Measurements from ENCODE around the gene DMTF1.
"Not testable (repeated sequence)": the region's sequence is repeated elsewhere in the genome, so short reads cannot be mapped to it uniquely, and the experiment has no call there.

DMTF1 gene

DNA sequence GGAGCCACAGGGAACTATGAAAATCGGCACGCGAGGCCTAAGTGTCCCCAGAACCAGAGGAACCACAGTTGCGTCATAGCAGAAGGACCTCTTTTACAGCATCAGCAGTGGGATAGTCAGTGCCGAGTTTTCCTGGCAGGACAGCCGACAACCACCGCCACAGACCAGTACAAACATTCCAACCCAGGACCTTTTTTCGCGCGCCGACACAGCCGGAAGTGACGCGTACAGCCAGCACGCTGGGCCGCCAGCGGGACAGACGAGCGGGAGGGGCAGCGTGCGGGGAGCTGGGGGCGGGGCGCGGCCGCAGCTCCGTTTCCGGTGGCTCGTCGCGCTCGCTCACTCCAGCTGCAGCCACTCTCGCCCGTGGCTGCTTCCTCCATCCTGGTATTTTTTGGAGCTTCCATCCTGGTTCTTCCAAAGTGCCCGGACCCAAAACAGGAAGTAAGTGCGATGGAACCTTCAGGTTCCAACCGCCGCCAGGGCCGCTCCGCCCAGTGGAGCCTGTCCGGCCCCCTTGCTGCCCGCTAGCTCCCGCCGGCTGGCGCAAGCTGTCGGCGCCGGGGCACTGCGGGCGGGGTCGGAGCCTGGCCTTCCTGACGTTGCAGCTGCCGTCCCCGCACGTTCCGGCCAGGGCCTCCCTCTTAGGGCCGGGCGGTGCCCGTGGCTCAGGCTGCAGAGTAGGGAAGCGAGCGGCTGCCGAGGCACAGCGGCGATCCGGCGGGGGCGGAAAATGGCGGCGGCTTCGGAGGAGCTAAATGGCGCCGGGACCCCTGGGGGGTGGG, at the start of gene DMTF1:
Gene DMTF1 (plus strand): TSS at position 342 of the 785 bp plus-strand sequence. CDS start 12,489 bp downstream, outside the sequence.
- DNase-seq = peak; percentile 86

GRCh38 chr7:87105401-87105800, 46.9 kb upstream of the DMTF1 start:
- no peak for DNase-seq

GRCh38 chr7:87106974-87107612, 45.2 kb upstream of the DMTF1 start:
- no peak for DNase-seq

- DNase-seq = no peak
Observed at GRCh38 chr7:87107949-87108776, 44.1 kb upstream of the DMTF1 start.

DNA sequence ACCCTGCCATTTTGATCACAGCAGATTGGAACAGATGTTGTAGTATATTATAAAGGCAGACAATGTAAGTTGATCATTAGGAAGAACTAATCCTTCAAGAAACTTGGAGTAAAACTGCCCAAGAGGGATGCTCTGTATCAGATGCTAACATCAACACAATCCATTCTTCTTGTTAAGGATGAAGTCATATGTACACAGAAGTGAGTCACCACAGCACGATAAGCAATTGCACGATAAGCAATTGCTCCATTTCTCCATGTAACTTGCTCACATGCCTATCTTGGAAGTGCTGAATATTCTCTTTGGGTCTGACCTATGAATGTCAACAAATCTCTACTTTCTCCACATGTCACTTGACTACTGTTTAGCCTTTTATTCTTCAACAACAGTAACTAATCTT, 41.5 kb upstream of the DMTF1 start:
- DNase-seq = no peak

DNA sequence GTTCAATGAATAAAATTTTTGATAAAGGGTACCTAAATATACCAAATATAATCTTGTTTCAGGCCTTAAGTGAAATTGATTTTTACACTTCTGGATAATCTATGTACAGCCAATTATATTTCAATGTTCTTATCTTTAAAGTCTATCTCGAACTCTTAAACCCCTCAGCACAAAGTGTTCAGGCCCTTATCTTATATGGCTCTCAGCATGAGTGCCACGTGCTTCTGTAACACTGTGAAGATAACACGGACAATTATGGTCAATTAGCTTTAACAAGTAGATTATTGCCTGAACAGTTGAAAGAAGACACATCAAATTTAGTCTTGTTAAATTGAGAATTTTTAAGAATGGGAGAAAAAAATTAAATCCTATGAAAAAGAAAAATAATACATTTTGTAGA, 40.4 kb upstream of the DMTF1 start:
- no peak for DNase-seq

DNA sequence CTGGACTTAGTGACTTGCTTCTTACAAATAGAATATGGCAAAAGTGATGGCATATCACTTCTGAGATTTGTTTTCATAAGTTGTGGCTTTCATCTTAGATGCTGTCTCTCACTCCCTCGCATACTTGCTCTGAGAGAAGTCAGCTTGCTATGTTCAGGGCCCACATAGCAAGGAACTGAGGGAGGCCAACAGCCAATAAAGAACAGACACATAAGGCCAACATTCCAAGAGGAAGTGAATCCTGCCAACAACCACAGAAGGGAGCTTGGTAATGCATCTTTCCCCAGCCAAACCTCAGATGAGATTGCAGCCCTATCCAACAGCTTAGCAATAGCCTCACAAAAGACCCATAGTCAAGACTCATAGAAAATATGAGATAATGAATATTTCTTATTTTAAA, 39.2 kb upstream of the DMTF1 start:
- DNase-seq = no peak

DNA sequence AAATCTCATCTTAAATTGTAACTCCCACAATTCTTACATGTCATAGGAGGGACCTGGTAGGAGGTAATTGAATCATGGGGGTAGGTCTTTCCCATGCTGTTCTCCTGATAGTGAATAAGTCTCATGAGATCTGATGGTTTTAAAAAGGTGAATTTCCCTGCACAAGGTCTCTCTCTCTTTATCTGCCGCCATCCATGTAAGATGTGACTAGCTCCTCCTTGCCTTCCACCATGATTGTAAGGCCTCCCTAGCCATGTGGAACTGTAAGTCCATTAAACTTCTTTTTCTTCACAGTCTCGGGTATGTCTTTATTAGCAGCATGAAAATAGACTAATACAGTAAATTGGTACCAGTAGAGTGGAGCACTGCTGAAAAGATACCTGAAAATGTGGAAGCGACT, 38.3 kb upstream of the DMTF1 start:
- DNase-seq = not testable (repeated sequence)

DNA sequence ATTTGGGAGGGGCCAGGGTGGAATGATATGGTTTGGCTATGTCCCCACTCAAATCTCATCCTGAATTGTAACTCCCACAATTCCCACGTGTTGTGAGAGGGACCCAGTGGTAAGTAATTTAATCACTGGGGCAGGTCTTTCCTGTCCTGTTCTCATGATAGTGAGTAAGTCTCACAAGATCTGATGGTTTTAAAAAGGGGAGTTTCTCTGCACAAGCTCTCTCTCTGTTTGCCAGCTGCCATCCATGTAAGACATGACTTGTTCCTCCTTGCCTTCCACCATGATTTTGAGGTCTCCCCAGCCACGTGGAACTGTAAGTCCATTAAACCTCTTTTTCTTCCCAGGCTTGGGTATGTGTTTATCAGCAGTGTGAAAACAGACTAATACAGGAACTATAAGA, 36.5 kb upstream of the DMTF1 start:
- not testable (repeated sequence) for DNase-seq

GRCh38 chr7:87116315-87116714, 35.9 kb upstream of the DMTF1 start:
- DNase-seq = no peak

DNA sequence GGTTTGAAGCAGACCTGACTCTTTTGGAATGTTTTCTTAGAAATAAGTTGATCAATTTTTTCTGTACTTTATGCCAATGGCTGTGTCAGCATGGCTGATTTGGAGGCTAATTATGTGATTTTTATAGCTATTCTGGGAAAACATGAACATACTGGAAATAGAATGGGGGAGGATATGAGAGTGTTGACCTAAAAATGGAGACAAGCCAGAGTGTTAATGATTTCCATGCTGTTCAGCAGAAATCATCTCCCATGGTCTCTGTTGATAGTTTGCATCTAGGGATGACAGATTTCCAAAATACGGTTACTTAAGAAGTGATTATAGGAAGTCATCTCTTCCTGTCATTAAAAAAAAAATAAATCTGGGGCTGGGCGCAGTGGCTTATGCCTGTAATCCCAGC, 32.7 kb upstream of the DMTF1 start:
- DNase-seq = no peak

DNA sequence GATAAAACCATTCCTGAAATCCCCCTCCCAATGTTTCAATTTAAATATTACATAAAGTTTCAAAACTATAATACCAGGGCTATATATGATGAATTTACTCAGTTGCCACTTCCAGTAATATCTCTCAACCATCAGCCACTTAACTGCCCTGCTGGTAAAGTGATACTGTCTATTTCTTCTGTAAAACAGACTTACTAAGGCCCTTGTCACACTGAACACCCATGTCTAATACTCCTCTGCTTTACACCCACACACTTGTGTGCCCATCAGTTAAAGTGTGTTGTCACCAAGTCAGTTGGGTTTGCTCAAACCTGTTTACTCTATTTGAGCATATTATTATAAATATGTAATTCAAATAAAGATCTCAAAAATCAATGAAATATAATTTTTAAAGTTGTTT, 29.1 kb upstream of the DMTF1 start:
- DNase-seq = no peak

DNA sequence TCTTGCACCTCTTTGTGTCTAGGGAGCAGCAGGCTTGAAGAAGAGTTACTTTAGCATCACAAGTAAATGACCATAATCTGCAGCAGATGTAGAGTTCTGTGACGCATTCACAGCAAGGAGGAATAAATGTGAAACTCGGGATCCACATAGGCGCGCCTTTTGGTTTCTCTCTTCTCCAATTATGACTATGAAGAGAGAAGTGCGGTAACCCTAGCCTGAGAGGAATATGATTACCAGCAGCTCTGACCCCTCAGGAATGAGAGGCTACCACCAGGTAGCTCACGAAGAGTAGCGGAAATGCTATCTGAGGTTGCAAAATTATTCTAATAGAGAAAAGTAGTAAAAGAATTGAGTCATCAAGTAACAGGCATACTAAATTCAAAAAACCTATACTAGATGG, 25.2 kb upstream of the DMTF1 start:
- DNase-seq = no peak

GRCh38 chr7:87128861-87129267, 23.4 kb upstream of the DMTF1 start:
- DNase-seq = no peak

GRCh38 chr7:87129332-87129731, 22.9 kb upstream of the DMTF1 start:
- no peak for DNase-seq

GRCh38 chr7:87129848-87130247, 22.4 kb upstream of the DMTF1 start:
- DNase-seq = no peak

DNA sequence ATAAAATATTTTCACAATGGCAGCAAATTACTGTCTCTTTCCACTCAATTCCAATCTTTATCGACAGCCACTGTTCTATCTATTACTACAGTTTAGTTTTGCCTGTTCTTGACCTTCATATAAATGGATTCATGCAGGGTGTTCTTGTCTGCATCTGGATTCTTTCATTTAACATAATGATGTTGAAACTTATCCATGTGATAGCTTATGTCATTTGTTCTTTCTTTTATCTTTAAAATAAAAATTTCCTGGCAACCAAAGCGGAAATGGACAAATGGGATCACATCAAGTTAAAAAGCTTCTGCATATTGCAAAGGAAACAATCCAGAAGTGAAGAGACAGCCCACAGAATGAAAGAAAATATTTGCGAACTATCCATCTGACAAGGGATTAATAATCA, 20.5 kb upstream of the DMTF1 start:
- no peak for DNase-seq

- DNase-seq = no peak
Observed at GRCh38 chr7:87137271-87137670, 15.0 kb upstream of the DMTF1 start.

DNA sequence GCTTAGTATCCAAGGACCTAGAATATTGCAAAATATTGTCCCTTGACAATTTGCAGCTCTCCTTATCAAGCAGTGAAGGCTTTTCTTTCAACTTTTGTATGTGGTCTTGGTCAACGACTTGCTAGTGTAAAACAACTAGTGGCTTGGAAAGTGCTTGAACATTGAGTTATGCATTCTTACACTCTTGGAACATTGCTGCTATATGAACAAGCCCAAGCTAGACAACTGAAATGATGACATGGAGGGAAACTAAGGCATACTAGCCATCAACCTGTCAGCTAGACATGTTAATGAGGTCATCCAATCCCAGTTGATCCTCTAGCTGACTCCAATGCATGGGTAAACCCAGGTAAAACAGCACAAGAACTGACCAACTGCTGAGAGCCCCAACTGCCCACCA, 12.7 kb upstream of the DMTF1 start:
- DNase-seq = no peak

GRCh38 chr7:87140271-87140748, 11.9 kb upstream of the DMTF1 start:
- DNase-seq = no peak

GRCh38 chr7:87144173-87144657, 8.0 kb upstream of the DMTF1 start:
- no peak for DNase-seq

GRCh38 chr7:87146740-87147386, 5.4 kb upstream of the DMTF1 start:
- no peak for DNase-seq

DNA sequence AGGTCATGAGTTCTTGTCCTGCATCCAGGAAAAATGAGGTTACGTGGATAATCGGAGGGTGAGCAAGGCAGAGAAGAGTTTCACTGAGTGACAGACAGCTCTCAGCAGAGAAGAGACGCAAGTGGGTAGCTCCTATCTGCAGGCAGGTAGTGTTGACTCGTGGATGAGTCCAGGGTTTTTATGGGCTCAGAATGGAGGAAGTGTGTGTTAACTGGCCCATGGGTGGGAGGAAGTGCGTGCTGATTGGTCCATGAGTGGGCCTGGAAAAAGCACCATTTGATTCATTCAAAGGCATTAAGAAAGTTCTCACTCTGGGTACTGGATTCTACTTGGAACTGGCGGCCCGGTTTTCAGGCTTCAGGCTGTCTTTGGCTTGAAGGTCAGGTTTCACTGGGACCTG, 4.8 kb upstream of the DMTF1 start:
- no peak for DNase-seq

Data from stimulated activated naive CD4-positive, alpha-beta T cell treated with Interleukin-2 at 50 U/mL for 16 hours (primary cell).